Gastroesophageal sphincter (tissue), 4 donors: ENCODE data around the gene TBC1D9. TPM values are rescaled to one million over a fixed set of nuclear protein-coding genes. Genes with fewer than 3 reads are reported as not detected.

Experiments used
- ATAC-seq: fragments of 150-250 bp; one replicate; pipeline ENCODE4 v1.9.1; 2016; ENCODE audit warnings: mild to moderate bottlenecking, moderate library complexity
- H3K27ac ChIP-seq, 4 donors: fragments of 200-600 bp; sonication (generic) in 3 of 4; 1 replicate in 3 of 4; 2 replicates in 1 of 4; pipeline ENCODE4 v1.5.1; 2016 to 2019
- H3K27me3 ChIP-seq: fragments of 200-600 bp; sonication (generic); one replicate; pipeline ENCODE4 v1.5.1; 2019
- H3K36me3 ChIP-seq, 2 donors: fragments of 200-600 bp; sonication (generic); one replicate each; pipeline ENCODE4 v1.5.1; 2019; ENCODE audit warnings: control low read depth in 1 of 2
- H3K4me1 ChIP-seq, 3 donors: fragments of 200-600 bp; sonication (generic); 1 replicate in 2 of 3; 2 replicates in 1 of 3; pipeline ENCODE4 v1.5.1; 2016 to 2019; ENCODE audit warnings: control low read depth in 2 of 3
- H3K4me3 ChIP-seq, 2 donors: fragments of 200-600 bp; sonication (generic); one replicate each; pipeline ENCODE4 v1.5.1; 2019; ENCODE audit warnings: mild to moderate bottlenecking in 1 of 2, moderate library complexity in 1 of 2
- H3K9me3 ChIP-seq, 3 donors: fragments of 200-600 bp; sonication (generic); one replicate each; pipeline ENCODE4 v1.5.1; 2017 to 2019; ENCODE audit warnings: control low read depth in 2 of 3
- EP300 ChIP-seq: sonication (generic); formaldehyde crosslinking; IDR thresholded peaks from one replicate; pipeline ENCODE4 v1.6.1; 2017; ENCODE audit warnings: antibody characterized with exemption, mild to moderate bottlenecking
- POLR2A ChIP-seq, 2 donors: fragments of 450-650 bp; IDR thresholded peaks; one replicate each; pipeline ENCODE4 v1.6.1; 2017; ENCODE audit warnings: antibody characterized with exemption in 2 of 2, mild to moderate bottlenecking in 2 of 2, moderate library complexity in 1 of 2
- POLR2AphosphoS5 ChIP-seq: sonication (generic); formaldehyde crosslinking; IDR thresholded peaks from one replicate; pipeline ENCODE4 v1.6.1; 2017; ENCODE audit warnings: antibody characterized with exemption
- WGBS, 2 donors: methylation state at CpG; one replicate each; pipeline ENCODE4 v1.1.5; 2018; ENCODE audit warnings: low coverage in 1 of 2; 5-methylcytosine and 5-hydroxymethylcytosine counted together
- total RNA-seq, 4 donors: library from RNA; depleted of rRNA; stranded (reverse); fragments of >200 nt; gene quantifications; one replicate each; pipeline ENCODE4 v1.1.0, GENCODE V29; 2016
- TF ChIP-seq, protein P1 (sequence below), 4 experiments: fragments of 200-600 bp in 2 of 4; fragments of 450-650 bp in 2 of 4; sonication (generic) in 1 of 4; IDR thresholded peaks; one replicate each; pipeline ENCODE4 v1.5.1; 2017 to 2019; ENCODE audit warnings: antibody characterized with exemption in 4 of 4, mild to moderate bottlenecking in 2 of 4, moderate library complexity in 2 of 4

TBC1D9 gene
- total RNA-seq, 4 donors from 2014 or later = 10.9 to 23.8 (median 16.6) TPM

DNA sequence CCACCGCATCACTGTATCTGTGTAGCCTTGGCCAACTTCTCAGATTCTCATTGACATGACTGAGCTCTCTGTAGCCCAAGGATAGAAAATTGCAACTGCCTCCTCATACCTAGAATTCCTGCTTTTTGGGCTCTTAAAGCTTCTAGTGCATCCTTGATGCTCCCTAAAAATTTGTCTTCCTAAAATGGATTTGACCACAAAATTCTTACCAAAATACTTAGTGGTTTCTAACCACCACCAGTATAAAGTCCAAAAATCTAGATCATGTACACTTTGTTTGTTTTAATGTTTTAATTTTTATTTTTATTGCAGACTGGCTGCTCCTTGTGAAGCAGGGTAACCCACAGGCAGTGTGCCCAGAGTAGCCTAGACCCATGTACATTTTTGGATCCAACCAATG is 75.5 kb downstream of the TBC1D9 start:
- no peak overlapping the region for H3K27ac ChIP-seq
- no peak for TF ChIP-seq POLR2AphosphoS5
- no peak for TF ChIP-seq EP300
- TF ChIP-seq, protein P1, sequence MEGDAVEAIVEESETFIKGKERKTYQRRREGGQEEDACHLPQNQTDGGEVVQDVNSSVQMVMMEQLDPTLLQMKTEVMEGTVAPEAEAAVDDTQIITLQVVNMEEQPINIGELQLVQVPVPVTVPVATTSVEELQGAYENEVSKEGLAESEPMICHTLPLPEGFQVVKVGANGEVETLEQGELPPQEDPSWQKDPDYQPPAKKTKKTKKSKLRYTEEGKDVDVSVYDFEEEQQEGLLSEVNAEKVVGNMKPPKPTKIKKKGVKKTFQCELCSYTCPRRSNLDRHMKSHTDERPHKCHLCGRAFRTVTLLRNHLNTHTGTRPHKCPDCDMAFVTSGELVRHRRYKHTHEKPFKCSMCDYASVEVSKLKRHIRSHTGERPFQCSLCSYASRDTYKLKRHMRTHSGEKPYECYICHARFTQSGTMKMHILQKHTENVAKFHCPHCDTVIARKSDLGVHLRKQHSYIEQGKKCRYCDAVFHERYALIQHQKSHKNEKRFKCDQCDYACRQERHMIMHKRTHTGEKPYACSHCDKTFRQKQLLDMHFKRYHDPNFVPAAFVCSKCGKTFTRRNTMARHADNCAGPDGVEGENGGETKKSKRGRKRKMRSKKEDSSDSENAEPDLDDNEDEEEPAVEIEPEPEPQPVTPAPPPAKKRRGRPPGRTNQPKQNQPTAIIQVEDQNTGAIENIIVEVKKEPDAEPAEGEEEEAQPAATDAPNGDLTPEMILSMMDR (IDR thresholded peaks at IDR 0.05) = no peak
- no peak for TF ChIP-seq POLR2A (IDR thresholded peaks at IDR 0.05)
- no peaks in the 10 kb centered on the region for H3K9me3 ChIP-seq
- H3K4me3 ChIP-seq = no peak overlapping the region
- no peaks in the 10 kb centered on the region for H3K27me3 ChIP-seq
- H3K4me1 ChIP-seq = no peaks in the 10 kb centered on the region
- 100% methylated on average over 1 of the region's 1 CpG; no CpG with 5 or more reads in 1 of the 2 donors for WGBS, 2 donors
- no peak for ATAC-seq
- H3K36me3 ChIP-seq = peaks cover 0 to 52% of the 10 kb centered on the region in 2 donors

DNA sequence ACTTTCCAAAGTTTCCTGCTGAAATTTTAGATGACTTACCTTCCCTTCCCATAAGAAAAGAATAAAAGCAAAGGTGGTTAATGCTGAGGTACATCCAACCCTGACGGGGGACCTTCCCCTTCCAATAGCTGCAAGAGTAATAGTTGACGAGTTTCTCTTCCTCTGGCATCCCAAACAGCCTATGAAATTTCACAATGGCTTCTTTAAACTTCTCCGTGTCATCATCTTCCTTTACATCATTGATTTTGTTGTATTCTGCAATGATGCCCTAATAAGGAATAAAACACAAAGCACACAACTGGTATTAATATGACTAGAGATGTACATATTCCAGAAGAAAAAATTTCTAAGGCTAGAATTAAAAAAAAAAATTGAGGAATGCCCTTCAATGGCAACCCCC is 76.6 kb downstream of the TBC1D9 start:
- TF ChIP-seq EP300 (no peak), POLR2A (IDR thresholded peaks at IDR 0.05) (no peak), POLR2AphosphoS5 (no peak)
- TF ChIP-seq, protein P1 (IDR thresholded peaks at IDR 0.05) = no peak

DNA sequence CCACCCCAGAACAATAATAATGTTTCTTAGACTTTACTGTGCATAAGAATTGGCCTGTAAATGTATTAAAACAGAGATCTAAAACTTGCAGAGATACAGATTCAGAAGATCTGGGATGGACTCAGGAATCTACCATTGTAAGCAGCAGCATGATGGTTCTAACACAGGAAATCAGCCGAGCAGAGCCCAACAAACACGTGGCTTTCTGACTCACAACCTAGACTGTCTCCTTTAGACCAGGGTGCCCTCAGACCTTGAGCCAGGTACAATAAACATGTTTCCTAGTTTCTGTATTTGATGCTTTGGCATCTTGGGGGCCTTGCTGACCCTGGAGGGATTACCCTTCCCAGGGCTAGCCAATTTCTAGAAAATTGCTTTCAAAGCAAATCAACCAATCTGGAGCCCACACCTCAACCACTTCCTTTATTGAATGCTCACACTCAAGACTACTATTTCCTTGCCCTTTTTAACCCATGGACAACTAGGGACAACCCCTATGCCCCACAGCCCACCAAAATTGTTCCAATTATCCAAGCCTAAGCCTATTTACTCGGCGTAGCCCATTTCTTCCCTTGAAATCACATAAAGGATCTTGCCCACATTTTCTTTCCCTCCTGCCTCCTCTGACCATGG is 80.5 kb downstream of the TBC1D9 start:
- no peak for ATAC-seq
- Histone ChIP-seq H3K27ac (no peak overlapping the region), H3K4me3 (no peak overlapping the region), H3K9me3 (no peaks in the 10 kb centered on the region), H3K36me3 (peaks cover 0 to 39% of the 10 kb centered on the region in 2 donors), H3K4me1 (peaks cover 0 to 17% (median 0%) of the 10 kb centered on the region in 3 donors), H3K27me3 (no peaks in the 10 kb centered on the region)
- WGBS, 2 donors = 76 to 86% methylated on average over 3 of the region's 4 CpGs
- TF ChIP-seq EP300 = no peak
- TF ChIP-seq POLR2AphosphoS5 = no peak
- TF ChIP-seq, protein P1 (IDR thresholded peaks at IDR 0.05) = no peak
- TF ChIP-seq POLR2A (IDR thresholded peaks at IDR 0.05) = no peak

More for the DNA sequence above, 76.6 kb downstream of the TBC1D9 start:
- no peaks in the 10 kb centered on the region for H3K9me3 ChIP-seq
- WGBS, 2 donors = 85 to 88% methylated on average over 3 of the region's 3 CpGs
- H3K27me3 ChIP-seq = no peaks in the 10 kb centered on the region
- H3K4me3 ChIP-seq = no peak overlapping the region
- peaks cover 0 to 41% of the 10 kb centered on the region in 2 donors for H3K36me3 ChIP-seq
- no peak overlapping the region for H3K27ac ChIP-seq
- no peak for ATAC-seq
- no peaks in the 10 kb centered on the region for H3K4me1 ChIP-seq

- Histone ChIP-seq H3K9me3 (no peaks in the 10 kb centered on the region), H3K27me3 (no peaks in the 10 kb centered on the region), H3K4me3 (no peak overlapping the region), H3K4me1 (peaks cover 0 to 17% (median 0%) of the 10 kb centered on the region in 3 donors), H3K36me3 (peaks cover 0 to 50% of the 10 kb centered on the region in 2 donors), H3K27ac (no peak overlapping the region)
- WGBS, 2 donors = 10 to 11% methylated on average over 3 of the region's 3 CpGs
- ATAC-seq = no peak
- TF ChIP-seq EP300 (no peak), POLR2AphosphoS5 (no peak), POLR2A (IDR thresholded peaks at IDR 0.05) (no peak)
- TF ChIP-seq, protein P1 (IDR thresholded peaks at IDR 0.05) = no peak
Observed at GRCh38 chr4:140673729-140674128, 82.5 kb downstream of the TBC1D9 start.

DNA sequence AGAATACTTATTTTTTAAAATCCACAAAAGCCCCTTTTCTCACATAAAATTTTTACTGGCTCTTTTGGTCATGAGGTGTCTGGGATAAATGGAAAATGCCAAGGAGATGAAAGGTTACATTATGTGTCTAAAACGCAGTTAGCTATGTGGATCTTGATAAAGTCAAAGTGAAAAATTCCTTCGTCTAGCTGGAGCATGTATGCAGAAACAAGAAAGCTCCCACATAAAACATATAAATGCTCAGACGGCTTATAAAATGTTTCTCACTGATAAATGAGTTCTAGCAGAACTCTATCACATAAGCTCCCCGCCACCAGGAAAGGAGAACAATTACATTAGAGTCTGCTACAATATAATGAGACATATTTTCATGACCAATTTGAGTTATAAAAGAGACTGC is 83.8 kb downstream of the TBC1D9 start:
- ATAC-seq = no peak
- no peak overlapping the region for H3K4me3 ChIP-seq
- TF ChIP-seq, protein P1 (IDR thresholded peaks at IDR 0.05) = no peak
- TF ChIP-seq POLR2AphosphoS5 (no peak), POLR2A (IDR thresholded peaks at IDR 0.05) (no peak), EP300 (no peak)
- no peak overlapping the region for H3K27ac ChIP-seq
- H3K36me3 ChIP-seq = peaks cover 0 to 52% of the 10 kb centered on the region in 2 donors
- 57 to 74% methylated on average over 4 of the region's 4 CpGs for WGBS, 2 donors
- peaks cover 0 to 17% (median 0%) of the 10 kb centered on the region in 3 donors for H3K4me1 ChIP-seq
- no peaks in the 10 kb centered on the region for H3K9me3 ChIP-seq
- H3K27me3 ChIP-seq = no peaks in the 10 kb centered on the region
